NCI-H1436 treated with DMSO at 0.1 percent for 48 hours (cell line): ENCODE results near the gene PHKB.
"Not testable (repeated sequence)": the region's sequence is repeated elsewhere in the genome, so short reads cannot be mapped to it uniquely, and the experiment has no call there.

Source experiments
- DNase-seq: peaks from one replicate; lab custom pipeline; 2025; lab: John Stamatoyannopoulos, UW

Gene PHKB

DNA sequence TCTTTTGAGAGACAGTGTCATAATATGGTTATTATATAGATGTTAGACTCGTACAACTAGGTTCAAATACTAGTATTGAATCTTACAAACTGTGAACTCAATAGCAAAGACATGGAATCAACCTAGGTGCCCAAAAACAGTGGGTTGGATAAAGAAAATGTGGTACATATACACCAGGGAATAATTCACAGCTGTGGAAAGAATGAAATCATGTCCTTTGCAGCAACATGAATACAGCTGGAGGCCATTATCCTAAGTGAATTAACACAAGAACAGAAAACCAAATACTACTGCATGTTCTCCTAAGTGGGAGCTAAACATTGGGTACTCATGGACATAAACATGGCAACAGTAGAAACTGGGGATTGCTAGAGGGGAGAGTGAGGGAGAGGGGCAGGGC lies 8.1 kb downstream of the PHKB start:
- DNase-seq = no peak

DNA sequence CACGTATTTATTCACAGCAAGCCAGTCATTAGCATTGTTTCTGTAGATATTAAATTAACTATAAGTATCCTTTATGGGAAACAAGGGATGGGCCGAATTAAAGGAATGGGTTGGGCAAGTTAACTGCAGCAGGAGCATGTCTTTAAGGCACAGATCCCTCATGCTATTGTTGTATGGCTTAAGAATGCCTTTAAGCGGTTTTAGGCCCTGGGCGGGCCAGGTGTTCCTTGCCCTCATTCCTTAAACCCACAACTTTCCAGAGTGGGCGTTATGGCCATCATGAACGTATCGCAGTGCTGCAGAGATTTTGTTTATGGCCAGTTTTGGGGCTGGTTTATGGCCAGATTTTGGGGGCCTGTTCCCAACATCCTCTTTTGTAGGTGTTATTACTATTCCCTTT lies 9.1 kb downstream of the PHKB start:
- DNase-seq = no peak

DNA sequence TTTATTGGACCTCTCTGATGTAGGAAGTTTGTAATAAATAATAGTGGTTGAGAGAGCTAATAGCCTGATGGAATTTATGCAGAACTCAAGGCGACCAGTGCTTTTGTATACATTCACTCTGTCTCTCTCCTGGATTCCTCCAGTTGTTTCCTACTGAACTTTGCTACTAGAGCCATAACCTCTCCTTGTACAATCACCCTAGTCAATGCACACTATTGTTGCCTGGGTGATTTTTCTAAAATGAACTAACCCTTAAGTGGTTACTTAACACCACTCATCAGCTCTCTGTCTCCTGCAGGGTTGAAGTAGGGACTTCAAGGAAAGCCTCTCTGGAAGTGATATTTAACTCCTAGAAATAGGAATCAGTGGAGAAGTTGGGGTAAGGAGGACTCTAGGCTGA lies 9.7 kb downstream of the PHKB start:
- no peak for DNase-seq

DNA sequence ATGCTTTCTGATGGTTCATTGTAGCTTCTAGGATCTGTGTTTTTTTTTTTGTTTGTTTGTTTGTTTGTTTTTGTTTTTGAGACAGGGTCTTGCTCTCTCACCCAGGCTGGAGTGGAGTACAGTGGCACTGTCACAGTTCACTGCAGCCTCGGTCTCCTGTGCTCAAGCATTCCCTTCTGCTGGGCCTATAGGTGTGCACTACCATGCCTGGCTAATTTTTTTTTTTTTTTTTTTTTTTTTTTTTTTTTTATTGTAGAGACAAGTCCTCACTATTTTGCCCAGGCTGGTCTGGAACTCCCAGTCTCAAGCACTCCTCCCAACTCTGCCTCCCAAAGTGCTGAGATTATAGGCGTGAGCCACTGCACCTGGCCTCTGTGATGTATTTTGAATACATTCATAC lies 11.9 kb downstream of the PHKB start:
- not testable (repeated sequence) for DNase-seq

DNA sequence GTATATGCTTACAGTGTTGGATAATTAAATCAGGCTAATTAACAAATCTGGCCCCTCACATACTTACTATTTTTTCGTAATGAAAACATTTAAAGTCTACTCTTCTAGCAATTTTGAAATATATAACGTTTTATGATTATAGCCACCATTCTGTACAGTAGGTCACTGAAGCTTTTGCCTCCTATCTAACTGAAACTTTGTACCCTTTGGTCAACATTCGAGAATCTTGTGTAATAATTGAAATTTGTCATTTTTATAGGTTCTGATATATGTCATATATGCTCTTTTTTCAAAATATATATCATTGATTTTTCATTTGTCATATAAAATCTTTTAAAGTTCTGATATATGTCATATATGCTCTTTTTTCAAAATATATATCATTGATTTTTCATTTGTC lies 12.7 kb downstream of the PHKB start:
- no peak for DNase-seq

DNA sequence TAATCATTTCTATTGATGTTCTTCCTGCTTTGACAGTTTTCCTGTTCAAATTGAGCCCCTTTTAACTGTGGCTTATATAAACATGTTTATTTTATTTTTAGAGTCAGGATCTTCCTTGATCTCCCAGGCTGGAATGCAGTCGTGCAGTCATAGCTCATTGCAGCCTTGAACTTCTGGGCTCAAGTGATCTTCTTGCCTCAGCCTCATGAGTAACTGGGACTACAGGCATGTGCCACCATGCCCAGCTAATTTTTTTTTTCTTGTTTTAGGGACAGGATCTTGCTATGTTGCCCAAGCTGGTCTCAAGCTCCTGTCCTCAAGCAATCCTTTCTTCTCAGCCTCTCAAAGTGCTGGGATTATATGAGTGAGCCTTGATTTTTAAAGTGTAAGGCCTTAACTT lies 14.7 kb downstream of the PHKB start:
- no peak for DNase-seq

DNA sequence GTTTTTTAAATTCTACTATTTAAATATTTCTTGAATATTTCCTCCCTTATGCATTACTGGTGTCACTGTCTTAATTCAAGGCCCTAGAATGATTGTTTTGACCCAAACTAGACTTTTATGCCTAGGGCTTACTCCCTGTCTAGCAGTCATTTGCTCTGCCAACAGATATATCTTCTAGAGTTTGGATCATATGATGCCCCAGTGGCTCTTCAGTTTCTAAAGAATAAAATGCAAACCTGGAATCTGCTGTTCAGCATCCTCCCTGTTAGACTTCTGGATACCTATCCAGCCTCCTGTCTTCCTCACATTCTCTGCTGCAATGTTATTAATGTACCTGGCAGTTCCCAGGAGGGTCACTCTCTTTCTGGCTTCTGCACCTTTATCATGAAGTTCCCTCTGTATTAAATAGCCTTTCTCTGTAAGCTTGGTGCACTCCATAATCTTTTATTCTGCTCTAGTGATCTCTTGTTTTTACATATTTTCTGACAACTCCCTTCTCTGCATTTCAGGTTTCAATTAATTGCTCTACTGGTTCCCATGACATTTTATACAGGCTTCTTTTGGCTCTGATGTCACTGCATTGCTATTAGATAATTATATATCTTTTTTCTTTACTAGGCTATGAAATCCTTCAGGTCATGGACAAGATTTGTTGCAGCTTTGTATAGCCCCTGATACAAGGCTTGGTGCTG lies 15.7 kb downstream of the PHKB start:
- DNase-seq = no peak

DNA sequence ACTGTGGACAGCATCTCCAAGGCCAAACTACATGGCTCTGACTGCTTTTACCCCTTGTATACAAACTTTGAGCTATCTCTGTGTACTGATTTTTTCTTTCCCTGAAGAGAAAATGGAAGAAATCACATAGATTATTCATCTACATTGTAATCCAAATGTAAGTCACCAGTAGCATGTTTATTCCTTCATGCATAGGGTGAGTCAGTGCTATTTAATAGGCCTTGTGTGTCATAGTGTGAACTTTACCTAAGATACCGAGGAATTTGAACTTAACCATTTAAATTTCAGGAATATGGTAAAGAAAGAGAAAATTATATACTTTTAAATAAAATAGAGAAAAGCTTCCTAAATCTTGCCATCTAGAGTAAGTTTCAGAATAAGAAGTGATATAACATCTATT lies 16.5 kb downstream of the PHKB start:
- no peak for DNase-seq

DNA sequence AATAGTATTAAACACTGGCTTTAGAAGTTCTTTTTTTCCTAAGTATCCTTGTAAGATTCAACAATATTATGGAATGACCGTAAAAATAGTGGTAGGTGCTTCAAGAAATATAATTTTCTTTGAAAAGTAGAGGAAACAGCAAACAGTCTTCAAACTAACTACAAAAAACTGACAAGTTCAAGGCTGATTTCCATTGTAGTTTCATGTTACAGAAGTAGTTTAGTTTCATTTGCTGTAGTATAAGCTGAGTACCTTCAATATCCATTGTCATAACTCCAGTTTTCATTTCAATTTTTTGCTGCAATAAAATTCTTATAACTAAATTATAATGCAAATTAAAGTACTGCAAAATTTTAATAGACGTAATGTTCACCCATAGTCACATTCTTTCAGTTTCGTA lies 19.3 kb downstream of the PHKB start:
- DNase-seq = no peak

DNA sequence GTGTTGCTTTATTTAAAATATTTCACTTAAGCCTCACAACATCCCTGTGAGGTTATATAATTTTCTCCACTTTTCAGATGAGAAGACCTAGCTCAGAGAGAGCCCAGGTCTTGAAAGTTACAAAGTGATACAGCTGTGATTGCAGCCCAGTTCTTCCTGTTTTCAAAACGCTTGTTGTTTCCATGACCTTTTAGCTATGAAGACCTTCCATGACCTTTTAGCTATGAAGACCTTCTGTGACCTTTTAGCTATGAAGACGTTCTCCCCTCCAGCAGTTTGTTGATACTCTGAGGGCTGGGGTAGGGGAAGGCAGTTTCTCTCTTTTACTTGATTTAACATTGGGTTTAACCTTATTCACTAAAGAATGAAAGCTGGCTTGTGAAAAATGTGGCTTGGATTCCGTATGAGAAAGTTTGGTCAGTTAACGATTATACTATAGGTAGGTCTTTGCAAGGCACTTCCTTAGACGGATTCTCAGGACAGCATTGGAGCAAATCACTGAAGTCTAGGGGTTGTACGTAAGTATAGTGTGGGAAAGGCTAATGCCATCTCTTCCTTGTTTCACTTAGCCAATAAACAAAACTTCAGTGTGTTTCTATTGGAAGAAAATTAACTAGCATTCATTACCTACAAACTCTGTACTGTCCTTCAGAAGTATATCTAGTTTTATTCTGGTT lies 20.7 kb downstream of the PHKB start:
- DNase-seq = no peak

DNA sequence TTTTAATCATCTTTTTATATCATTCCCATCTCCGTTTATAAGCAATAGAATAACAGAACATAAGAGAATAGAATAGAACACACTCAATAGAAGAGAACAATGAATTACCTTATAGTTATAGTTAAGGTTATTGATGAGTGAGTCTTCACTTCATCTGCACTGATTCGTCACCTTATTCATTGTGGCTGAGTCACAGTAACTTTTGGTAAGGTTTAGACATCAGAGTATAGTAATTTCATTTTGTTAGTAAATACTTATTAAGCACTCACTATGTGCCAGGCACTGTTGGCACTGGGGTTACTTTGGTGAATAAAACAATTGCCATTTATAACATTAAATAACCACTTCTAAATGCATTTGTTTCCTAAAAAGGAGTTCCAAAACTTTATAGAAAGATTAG lies 22.5 kb downstream of the PHKB start:
- no peak for DNase-seq

DNA sequence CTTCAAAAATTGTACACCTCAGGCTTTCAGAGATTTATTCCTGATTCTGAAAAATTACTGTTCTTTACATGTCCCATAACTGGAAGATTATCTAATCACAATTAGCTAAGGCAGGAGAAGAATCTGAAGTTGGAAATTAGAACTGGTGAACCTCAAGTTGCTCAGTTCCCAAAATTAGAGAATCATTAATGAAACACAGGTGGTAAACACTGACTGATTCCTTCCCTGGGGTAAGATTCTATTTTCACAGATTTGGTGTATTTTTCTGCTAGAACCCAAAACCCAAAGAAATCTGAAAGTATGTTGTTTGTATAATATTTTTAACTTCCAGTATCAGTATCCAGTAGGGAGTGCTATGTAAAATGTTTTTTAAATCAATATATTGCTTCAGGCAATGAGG lies 25.7 kb downstream of the PHKB start:
- no peak for DNase-seq

DNA sequence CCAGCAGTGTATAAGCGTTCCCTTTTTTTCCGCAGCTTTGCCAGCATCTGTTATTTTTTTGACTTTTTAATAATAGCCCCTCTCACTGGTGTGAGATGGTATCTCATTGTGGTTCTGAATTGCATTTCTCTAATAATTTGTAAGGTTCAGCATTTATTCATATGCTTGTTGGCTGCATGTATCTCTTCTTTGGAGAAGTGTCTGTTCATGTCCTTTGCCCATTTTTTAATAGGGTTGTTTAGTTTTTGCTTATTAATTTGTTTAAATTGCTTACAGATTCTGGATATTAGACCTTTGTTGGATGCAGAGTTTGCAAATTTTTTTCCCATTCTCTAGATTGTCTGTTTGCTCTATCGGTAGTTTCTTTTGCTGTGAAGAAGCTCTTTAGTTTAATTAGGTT lies 26.9 kb downstream of the PHKB start:
- no peak for DNase-seq

DNA sequence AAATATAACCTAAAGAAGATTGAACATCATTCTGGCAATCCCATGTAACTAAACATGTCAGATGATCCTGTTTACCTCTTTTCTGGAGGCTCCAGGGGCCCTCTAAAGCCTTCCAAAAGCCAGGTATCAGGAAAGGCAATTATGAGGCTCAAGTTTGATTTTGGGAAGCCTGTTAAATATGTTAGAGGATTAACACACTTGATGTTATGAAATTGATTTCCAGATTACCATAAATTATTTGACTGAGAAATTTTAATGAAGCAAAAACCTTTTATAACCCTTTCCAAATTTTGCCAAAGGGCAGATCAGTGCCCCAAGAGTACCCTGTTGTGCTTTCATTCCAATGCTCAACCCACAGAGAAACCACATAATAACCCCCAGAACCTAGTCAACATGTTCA lies 29.3 kb downstream of the PHKB start:
- no peak for DNase-seq

DNA sequence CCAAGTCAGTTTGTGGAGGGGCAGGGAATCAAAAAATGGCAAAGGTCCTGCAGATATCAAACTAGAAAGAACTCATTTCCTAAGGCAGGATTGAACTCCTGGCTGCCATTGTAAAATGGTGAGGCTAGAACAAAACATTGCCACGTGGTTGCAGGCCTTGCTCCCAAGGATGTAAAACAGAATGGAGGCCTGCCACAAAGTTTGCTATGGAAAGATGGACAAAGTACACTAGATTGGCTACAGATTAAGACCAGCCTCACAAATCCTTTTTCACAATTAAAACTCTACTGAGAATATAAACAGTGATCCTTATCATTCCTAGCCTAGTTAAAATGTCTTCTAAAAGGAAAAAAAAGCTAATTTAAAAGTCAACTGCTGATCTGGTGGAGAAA lies 30.9 kb downstream of the PHKB start:
- DNase-seq = no peak

DNA sequence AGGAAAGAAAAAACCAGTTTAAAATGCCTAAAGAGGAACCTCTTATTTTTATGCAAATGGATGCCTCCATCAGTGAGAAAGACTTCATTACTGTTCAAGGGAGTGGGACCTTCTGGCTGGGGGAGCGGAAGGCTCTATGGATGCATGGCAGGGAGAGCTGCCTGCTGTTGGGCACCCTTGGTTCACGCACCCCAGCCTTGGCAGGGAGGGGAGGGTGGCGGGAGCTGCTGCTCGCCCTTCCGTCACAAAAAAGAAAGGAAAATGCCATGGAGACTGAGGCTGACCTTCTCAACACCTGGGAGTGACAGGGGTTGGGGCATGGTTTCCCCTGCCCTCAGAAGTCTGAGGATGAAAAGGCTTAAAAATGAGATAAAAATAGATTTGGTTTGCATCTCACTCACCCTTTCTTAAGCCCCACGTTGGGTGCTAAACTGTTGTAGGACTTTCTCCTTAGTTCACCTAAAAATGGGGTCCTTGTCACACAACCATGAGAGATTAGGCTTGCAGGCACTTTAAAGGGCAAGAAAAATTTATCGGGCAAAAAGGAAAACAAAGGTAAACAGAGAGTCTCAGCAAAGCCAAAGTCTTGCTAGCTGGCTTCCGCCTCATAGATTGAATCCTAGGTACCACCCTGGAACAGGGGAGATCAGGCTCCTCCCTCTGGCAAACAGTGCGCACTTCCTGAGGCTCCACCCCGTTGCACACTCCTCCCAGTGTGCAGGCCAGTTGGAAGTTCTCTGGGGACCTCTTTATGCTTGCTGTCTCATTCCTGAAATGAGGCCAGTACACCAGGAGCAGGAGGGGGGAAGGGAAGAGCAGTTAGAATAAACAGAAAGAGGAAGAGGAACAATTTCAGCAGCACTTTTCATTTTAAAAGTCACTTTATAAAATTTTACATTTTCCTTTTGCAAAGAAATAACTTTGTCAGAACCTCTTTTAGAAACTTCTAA lies 31.6 kb downstream of the PHKB start:
- no peak for DNase-seq

DNA sequence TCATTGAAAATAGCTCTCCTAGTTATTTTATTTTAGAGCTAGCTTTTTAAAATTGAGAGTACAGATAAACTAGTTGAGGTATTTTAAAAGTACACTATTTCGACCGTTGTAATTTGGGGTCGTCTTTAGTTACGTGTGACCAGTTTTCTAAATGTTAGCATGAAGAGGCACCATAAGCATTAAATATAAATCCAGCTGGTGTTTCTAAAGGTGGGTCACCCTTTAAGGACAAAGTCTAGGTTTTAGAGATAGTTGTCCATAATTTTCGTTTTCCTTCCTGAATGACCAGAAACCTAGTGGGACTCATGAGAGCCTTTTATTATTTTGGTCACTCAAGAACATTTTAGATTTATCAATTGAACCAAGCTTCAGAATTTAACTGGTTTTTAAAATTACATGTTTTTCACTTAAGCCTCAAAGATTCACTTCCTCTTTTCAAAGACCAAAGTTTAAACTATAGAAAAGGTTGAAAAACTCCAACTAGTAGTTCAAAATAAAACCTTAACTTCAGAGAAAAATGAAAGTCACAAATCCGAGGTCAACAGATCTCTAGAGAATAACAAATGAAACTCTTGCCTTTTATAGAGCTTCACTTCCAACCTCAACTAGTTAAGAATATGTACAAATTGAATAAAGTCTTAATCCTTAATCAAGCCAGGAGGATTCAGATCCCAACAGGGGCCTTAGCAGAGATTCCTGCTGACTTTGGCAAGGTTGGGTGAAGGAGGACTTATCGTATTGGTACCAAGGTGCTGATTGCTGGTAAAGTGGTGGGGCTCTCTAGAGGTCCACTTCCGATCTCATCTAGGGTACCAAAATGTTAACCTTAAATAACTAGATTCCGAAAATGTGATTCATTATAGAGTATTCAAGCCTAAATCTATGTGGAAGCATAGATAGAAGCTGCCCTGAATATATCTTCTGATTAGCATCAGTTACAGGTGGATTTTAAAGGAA lies 32.5 kb downstream of the PHKB start:
- DNase-seq = no peak

DNA sequence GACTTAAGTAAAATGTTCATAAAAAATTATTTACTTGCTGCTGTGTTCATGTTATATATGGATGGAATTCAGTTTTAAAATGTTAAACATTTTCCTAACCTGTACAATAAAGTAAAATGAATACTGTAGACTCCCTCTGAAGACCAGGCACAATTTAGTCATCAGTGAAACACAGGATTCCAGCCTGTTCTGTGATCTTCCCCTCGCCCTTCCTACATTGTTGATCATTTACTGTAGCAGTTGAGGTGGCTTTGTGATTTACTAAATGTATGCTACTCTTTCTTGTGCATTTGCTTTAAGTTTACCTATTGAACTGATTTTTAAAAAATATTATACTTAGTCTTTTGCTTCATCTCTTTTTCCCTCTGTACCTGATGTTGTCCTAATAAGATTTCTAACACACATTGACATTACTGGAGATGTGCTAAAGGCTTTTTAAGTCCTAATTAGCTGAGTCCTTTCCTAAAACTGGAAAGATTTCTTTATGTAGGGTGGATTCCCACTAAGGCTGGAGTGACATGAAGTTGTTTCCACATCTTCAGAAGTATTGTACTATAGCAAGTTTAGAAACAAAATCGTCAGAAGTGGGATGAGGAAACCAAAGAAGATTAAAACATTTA lies 38.1 kb downstream of the PHKB start:
- DNase-seq = no peak

DNA sequence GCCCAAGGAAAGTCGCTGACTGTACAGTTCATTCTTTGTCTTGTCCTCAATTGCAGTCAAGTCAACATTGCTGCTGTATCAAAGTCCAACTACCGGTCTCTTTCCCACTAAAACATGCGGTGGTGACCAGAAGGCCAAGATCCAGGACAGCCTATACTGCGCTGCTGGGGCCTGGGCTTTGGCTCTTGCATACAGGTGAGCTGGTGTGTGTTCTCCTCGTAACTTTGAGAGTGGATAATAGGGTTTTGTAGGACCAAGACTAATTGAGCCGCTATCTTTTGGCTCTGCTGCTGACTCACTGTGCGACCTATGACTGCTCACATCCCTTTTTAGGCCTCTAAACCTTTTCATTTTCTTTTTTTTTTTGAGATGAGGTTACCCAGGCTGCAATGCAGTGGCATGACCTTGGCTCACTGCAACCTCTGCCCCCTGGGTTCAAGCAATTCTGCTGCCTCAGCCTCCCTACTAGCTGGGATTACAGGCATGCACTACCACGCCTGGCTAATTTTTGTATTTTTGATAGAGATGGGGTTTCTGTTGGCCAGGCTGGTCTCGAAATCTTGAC lies 38.7 kb downstream of the PHKB start:
- no peak for DNase-seq

DNA sequence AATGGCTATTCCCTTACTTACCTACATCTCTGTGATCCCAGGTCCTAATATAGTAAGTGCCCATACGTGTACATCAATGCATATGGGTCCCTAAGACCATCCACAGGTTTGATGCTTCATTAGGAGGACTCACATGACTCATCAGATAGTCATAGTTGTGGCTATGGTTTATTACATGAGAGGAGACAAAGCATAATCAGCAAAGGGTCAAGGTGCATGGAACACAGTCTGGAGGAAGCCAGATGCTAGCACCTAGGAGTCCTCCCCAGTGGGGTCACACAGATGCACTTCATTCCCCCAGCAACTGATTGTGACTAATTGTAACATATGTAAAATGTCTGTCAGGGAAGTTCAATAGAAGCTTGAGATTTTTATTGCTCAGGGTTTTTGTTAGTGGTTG lies 42.8 kb downstream of the PHKB start:
- DNase-seq = no peak

DNA sequence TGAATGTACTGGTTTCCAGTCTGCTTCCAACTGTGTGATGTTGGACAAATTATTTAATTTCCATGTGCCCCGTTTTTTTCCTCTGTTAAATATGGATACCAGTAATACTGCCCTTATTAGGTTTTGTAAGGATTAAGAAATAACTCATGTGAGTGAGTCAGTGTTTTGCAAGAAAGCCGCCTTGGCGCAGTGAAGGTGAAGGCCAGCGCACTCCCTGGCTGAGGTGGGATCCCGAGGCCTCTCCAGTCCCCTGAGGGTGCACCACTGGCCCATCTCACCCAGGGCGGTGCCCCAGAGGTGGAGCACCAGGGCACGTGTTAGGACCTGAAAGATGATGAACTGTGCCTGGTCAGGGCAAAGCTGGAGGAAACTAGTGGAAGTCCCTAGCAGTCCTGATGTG lies 43.5 kb downstream of the PHKB start:
- no peak for DNase-seq
